ENCODE measurements around the gene UNC13B. TPM values are rescaled to one million over a fixed set of nuclear protein-coding genes. Genes with fewer than 3 reads are reported as not detected.
A peak's percentile ranks its signal among the peaks of the same experiment; 100 is the strongest.
"Not testable (repeated sequence)": the region's sequence is repeated elsewhere in the genome, so short reads cannot be mapped to it uniquely, and the experiment has no call there.

The UNC13B gene
- polyA plus RNA-seq (ENCODE audit: insufficient read length in 4 of 4), result 10 to 100 TPM; 23.9 to 26.7 (median 26.5) TPM

DNA sequence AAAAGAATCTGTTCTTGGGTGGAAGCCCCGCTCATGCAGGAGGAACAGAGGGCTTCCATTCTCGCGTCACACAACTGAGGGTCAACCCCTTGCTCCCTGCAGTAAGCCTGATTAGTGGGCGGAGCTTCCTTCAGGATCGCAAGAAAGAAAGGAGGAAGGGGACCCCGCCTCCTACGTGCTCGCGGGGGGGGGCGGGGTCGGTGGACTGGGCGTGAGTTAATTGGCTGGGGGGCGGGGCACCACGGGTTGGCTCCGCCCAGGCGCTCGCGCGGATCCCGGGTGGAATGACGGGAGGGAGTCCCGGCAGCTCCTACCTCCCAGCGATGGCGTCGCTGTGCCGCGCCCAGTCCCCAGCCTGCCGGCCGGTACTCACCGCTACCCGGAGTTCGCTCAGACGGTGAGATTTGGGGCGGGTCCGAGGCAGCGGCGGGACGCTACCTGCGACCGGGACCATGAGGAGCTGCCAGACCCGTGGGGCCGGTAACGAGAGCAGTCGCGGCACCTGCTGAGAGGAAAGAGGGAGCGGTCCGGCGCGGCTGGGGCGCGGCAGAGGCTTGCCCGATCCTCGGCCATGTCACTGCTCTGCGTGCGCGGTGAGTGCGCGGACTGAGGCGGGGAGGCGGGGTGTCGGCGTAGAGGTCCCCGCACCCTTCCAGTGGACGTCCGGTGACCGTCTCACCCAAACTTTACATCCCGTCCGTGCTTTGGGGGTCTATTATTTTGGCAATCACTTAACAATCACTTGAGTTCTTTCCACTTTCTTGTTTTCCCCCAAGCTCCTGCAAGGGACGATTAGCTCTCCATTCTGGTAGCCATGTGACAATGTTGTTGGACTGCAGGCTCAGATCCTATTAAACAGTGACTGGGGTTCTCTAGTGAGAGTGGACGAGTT lies at the start of gene UNC13B:
UNC13B (plus strand) TSS at position 297 of the 892 bp plus-strand sequence; CDS start at position 572, 275 bp downstream.
- DNase-seq (ENCODE audit: low read depth in 4 of 4, low spot score in 2 of 4), result peak; percentile 79 to 92 (median 82)

DNA sequence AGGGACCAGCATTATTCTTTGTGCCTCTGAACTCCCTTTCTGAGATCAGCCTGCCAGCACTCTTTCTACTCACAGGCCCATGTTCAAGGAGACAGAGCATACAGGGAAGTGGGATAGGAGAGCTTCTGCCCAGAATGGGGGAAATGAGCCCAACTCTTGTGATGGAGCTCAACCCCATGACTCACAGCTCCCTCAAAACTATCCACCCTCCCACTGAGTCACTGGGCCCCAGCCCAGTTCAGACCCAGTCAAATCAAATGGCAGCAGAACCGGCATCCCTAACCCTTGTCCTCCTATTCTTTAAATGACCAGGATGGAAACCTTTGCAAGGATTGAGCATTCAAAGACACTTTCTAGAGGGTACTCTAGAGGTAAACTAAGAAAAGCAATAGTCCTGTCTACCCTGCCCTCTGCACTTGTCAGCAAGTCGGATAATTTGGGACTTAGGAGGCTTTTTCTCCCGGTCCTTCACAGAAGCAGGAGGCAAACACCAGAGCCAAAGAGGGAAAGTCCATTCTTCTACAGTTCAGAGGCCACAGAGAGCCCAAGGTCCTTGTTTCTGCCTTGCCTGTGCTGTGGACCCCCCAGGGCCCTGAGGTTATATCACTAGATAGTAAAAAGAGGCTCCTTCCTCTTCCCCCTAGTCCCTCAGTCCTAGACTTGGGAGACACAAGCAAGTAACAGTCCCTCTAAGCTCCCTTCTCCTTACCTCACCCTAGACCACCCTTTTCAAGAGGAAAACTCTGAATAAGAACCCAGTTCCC lies 49.4 kb upstream of the UNC13B start:
- no peak for DNase-seq (ENCODE audit: low read depth in 4 of 4, low spot score in 2 of 4)

DNA sequence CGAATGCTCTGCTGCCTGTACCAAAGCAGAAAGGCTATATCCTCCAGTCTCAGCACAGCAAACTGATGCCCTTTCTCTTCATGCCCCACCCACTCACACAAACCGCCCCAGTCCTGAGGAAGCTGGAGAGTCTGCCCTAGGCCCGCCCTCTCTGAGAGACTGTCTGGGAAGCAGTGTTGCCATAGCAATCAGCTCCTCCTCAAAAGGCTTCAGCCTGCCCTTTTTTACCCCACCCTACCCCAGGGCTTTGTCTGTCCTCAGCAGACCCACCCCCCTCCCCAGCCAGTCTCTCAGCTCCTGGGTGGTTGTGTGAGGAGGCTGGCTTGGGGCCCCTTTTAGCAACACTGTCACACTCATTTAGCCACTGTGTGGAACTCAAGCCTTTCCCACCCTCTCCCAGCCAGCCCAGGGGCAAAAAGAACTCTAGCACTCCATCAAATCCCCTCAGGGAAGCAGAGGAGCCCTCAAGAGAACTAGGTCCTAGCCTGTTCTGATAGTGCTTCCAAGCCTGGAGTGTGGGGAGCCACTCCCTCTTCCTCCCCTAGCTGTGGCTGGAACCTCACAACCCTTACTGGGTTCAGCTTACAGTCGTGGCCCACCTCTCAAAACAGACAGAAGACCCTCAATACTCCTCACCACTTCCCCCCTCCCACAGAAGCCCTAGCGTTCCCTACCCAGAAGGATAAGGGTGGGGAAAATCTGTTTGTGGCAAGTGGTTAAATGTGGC lies 47.5 kb upstream of the UNC13B start:
- DNase-seq (ENCODE audit: low read depth in 4 of 4, low spot score in 2 of 4), result peak in 1 of 4 donors; percentile 70

DNA sequence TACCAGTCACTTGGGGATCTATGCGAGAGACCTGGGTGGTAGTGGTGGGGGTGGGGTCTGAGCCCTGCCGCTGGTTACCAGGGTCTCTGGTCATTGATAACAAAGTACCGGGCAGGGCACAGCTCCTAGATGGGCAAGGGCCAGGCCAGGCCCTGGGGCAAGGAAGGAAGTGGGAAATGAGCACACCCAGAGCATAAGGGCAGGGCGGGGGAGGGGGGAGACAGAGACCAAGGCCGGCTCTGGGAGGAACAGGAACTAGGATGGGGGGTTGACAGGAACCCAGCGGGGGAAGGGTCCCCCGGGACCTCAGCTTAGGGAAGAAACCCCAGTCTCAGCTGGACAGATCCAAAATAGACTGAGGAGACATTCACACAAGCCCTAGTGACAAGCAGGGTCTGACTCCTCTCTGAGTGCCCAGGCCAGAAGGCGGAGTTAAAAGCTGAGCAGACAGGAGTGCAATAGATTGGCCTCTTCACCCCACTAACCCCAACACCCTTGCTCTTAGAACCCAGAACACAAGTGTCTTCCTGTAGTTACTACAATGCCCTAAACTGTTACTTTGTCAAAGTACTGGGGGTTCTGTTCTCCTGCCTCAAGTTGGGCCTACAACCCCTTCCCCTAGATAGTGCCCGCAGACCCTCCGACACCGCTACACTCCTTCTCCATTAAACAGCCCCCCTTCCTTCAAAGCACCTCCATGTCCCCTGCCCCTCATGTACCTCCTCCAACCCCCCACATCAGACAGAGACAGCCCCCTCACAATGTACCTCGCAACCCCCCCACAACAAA lies 46.8 kb upstream of the UNC13B start:
- DNase-seq (ENCODE audit: low read depth in 4 of 4, low spot score in 2 of 4), result no peak

DNA sequence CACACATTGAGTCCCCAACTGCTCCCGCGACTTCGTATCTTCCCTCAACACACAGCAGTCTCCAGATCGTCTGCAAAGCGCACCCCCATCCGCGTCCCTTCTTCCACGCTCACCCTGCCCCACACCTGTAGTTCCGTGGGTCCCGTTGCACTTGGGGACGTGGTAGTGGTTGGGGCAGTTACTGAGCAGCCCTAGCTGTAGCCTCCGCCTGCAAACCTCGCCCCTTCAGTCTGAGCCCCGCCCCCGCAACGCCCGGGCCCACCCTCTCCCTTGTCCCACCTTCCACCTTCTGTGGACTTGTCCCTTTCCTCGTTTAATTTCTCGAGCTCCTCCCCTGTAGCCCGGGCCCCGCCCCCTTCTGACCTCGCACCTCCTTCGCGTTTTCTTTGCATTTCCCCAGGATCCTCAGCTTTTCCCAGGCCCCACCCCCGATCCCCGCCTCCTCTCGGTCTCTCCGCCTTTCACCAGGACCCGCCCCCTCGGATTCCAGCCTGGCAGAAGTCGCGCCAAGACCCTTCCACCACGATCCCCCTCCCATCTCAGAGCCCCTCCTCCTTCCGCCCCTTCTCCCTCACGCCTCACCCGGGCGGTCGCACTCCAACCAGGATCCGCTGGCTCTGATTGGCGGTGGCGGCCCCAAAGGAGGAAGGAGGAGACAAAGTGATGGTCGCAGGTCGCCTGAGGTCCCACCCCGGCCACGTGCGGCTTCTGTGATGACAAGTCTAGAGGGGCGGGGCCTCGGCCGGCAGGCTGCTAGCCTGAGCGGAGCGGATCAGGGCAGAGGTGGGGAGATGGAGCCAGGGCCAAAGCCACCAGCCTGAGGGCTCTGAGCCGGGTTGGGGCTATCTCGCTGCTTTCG lies 45.9 kb upstream of the UNC13B start, which contains the start of gene ATOSB:
ATOSB (minus strand) TSS at position 183 of the 859 bp plus-strand sequence. CDS start 7,588 bp downstream, outside the sequence.
- peak; percentile 93 to 97 (median 94) for DNase-seq (ENCODE audit: low read depth in 4 of 4, low spot score in 2 of 4)

GRCh38 chr9:35116539-35116897 lies 45.3 kb upstream of the UNC13B start:
- DNase-seq (ENCODE audit: low read depth in 4 of 4, low spot score in 2 of 4), result no peak

DNA sequence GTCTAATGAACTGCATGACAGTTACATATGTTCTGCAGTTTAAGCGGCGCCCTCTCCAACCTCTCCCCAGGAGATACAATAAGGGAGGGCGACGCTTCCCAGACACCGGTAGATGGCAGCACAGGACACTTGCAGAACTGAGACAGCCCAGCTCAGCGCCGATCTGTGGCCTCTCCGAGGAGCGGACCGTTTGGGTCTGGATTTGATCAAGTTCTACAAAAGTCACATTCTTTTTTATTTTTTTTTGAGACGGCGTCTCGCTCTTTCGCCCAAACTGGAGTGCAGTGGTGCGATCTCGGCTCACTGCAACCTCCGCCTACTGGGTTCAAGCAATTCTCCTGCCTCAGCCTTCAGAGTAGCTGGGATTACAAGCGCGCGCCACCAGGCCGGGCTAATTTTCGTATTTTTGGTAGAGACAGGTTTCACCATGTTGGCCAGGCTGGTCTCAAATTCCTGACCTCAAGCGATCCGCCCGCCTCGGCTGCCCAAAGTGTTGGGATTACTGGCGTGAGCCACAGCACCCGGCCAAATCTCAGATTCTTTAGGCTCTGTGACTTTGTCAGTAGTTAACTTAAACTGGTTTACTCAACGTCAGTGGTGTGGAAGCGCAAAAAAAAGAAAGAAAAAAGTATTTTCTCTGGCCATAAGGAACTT lies 44.8 kb upstream of the UNC13B start:
- peak; percentile 85 to 95 (median 86) for DNase-seq (ENCODE audit: low read depth in 4 of 4, low spot score in 2 of 4)

GRCh38 chr9:35134920-35135319 lies 26.9 kb upstream of the UNC13B start:
- no peak for DNase-seq (ENCODE audit: low read depth in 4 of 4, low spot score in 2 of 4)

GRCh38 chr9:35135988-35136387 lies 25.8 kb upstream of the UNC13B start:
- no peak for DNase-seq (ENCODE audit: low read depth in 4 of 4, low spot score in 2 of 4)

DNA sequence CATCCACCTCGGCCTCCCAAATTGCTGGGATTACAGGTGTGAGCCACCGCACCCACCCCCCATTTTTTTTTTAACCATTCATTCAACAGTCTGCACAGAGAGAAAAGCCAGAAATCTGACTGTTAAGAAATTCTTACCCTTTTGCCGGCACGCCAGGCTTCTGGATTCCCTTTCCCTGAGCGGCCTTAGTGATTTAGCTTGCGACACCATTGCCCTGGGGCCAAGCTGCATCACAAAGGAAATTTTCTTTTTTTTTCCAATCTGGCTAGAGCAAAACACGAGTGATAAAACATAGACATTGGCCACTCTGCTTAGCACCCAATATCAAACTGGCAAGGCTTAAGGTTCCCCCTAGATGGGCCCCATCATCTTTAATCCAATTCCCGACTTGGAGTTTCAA lies 24.9 kb upstream of the UNC13B start:
- no peak for DNase-seq (ENCODE audit: low read depth in 4 of 4, low spot score in 2 of 4)

GRCh38 chr9:35140093-35140492 lies 21.7 kb upstream of the UNC13B start:
- DNase-seq (ENCODE audit: low read depth in 4 of 4, low spot score in 2 of 4), result no peak

GRCh38 chr9:35142037-35142436 lies 19.8 kb upstream of the UNC13B start:
- no peak for DNase-seq (ENCODE audit: low read depth in 4 of 4, low spot score in 2 of 4)

- not testable (repeated sequence) for DNase-seq (ENCODE audit: low read depth in 4 of 4, low spot score in 2 of 4)
Observed at GRCh38 chr9:35147941-35148563, 13.8 kb upstream of the UNC13B start.

DNA sequence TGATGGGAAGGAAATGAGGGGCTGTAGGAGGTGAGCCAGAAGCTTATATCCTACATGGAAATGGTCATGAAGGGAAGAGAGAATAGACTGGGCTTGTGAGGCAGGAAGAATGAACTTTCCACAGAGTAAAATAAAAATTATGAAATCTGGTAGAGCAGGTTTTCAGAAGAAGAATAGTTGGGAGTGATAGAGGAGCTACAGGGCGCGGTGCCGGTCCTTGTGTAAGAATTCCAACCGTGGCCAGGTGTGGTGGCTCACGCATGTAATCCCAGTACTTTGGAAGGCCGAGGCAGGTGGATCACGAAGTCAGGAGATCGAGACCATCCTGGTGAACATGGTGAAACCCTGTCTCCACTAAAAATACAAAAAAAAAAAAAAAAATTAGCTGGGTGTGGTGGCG lies 8.9 kb upstream of the UNC13B start:
- no peak for DNase-seq (ENCODE audit: low read depth in 4 of 4, low spot score in 2 of 4)

DNA sequence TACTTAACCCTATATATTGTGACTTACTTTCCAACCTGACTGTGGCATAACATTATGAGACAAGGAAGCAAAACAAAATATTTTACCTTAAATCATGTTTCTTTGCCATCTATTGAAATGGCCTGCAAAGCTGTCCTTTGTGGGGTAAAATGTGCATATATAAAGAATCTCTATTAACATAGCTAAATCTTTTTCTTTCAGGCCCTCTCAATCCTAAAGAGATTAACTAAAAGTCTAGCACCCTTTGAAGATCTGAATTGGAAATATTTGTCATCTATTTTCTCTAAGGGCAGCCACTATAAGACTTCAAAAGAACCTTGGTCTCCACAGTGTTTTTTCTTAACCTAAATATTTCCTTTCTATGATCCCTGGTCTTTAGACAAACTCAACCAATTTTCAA lies 5.0 kb upstream of the UNC13B start:
- DNase-seq (ENCODE audit: low read depth in 4 of 4, low spot score in 2 of 4), result no peak

DNA sequence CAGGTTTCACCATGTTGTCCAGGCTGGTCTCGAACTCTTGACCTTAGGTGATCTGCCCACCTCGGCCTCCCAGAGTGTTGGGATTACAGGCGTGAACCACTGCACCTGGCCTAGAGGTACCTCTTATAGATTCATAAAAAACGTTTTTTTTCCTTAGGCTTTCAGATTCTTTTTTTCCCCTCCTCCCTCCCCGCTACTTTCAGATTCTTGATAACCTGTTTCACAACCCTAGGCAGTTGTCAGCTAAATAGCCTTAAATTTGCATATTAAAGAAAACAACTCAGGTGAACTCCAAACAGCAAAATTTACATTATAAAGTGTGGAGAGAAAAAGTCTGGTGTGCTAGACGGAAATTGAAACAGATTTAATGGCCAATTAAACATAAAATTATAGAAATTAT lies 4.0 kb upstream of the UNC13B start:
- not testable (repeated sequence) for DNase-seq (ENCODE audit: low read depth in 4 of 4, low spot score in 2 of 4)

- no peak for DNase-seq (ENCODE audit: low read depth in 4 of 4, low spot score in 2 of 4)
Observed at GRCh38 chr9:35158501-35159280, 3.1 kb upstream of the UNC13B start.
